PC-3 (cell line): ENCODE measurements around the gene LMTK2. TPM values are rescaled to one million over a fixed set of nuclear protein-coding genes. Genes with fewer than 3 reads are reported as not detected.

Experiments
- ATAC-seq: fragments of 200-7000 bp; cut with Tn5 transposase; 2 replicates; pipeline ENCODE4 v1.9.1; 2020; ENCODE audit warnings: mild to moderate bottlenecking, moderate library complexity
- BruUV-seq: library from RNA; stranded (reverse); fragments of 400-500 nt; replicated peaks from 2 replicates; lab custom pipeline; 2021; lab: Mats Ljungman, UMichigan
- CTCF ChIA-PET: fragments of 300-600 bp; sonication (Branson Sonifier 250); formaldehyde crosslinking; loops from one replicate; lab custom pipeline; 2022; ENCODE audit warnings: antibody characterized with exemption; lab: Charles Lee
- POLR2A ChIA-PET: fragments of 300-600 bp; sonication (Branson Sonifier 250); formaldehyde crosslinking; loops from one replicate; lab custom pipeline; 2022; ENCODE audit warnings: antibody characterized with exemption; ENCODE audit not compliant: unreplicated experiment; lab: Charles Lee
- DNase-seq: peaks from one replicate; pipeline ENCODE4 v3.0.0-alpha.2; 2015
- H2AFZ ChIP-seq: fragments of 300-600 bp; sonication (generic); 2 replicates; pipeline ENCODE4 v1.6.0; 2016; ENCODE audit warnings: antibody characterized with exemption, low read length
- H3F3A ChIP-seq: fragments of 300-600 bp; sonication (generic); one replicate; pipeline ENCODE4 v1.6.0; 2017; ENCODE audit warnings: antibody characterized with exemption, low read length, control low read depth, mild to moderate bottlenecking; ENCODE audit not compliant: unreplicated experiment
- H3K27ac ChIP-seq: fragments of 300-600 bp; sonication (generic); 2 replicates; pipeline ENCODE4 v1.5.1; 2016; ENCODE audit warnings: mild to moderate bottlenecking, low read length
- H3K27me3 ChIP-seq: fragments of 300-600 bp; sonication (generic); 2 replicates; pipeline ENCODE4 v1.6.1; 2016; ENCODE audit warnings: low read length, mixed read lengths
- H3K36me3 ChIP-seq: fragments of 300-600 bp; sonication (generic); 2 replicates; pipeline ENCODE4 v1.6.1; 2016; ENCODE audit warnings: low read depth, mixed run types, low read length, mixed read lengths
- H3K4me1 ChIP-seq: fragments of 300-600 bp; sonication (generic); 2 replicates; pipeline ENCODE4 v1.5.1; 2016; ENCODE audit warnings: low read length; ENCODE audit not compliant: insufficient read depth
- H3K4me2 ChIP-seq: fragments of 300-600 bp; sonication (generic); 2 replicates; pipeline ENCODE4 v1.6.0; 2016; ENCODE audit warnings: low read length
- H3K4me3 ChIP-seq: fragments of 300-600 bp; sonication (generic); 2 replicates; pipeline ENCODE4 v1.5.1; 2016; ENCODE audit warnings: mild to moderate bottlenecking, low read length, mixed read lengths
- H3K79me2 ChIP-seq: fragments of 300-600 bp; sonication (generic); 2 replicates; pipeline ENCODE4 v1.6.1; 2017; ENCODE audit warnings: low read length, mixed read lengths
- H3K9ac ChIP-seq: fragments of 300-600 bp; sonication (generic); 2 replicates; pipeline ENCODE4 v1.6.0; 2016; ENCODE audit warnings: mild to moderate bottlenecking, low read length
- H3K9me2 ChIP-seq: fragments of 300-600 bp; sonication (generic); replicated peaks from 2 replicates; pipeline ENCODE4 v1.6.1; 2016; ENCODE audit warnings: mixed run types, low read length, mixed read lengths
- H3K9me3 ChIP-seq: fragments of 300-600 bp; sonication (generic); 2 replicates; pipeline ENCODE4 v1.6.1; 2016; ENCODE audit warnings: low read length, mixed read lengths
- H4K20me1 ChIP-seq: fragments of 300-600 bp; sonication (generic); 2 replicates; pipeline ENCODE4 v1.6.1; 2016; ENCODE audit warnings: low read length, mixed read lengths
- CTCF ChIP-seq: fragments of 300-600 bp; sonication (generic); conservative IDR thresholded peaks from 2 replicates; pipeline ENCODE4 v1.5.1; 2017; ENCODE audit warnings: antibody characterized with exemption, low read depth, mild to moderate bottlenecking, low read length
- EZH2 ChIP-seq: fragments of 300-600 bp; sonication (generic); IDR thresholded peaks from one replicate; pipeline ENCODE4 v1.6.1; 2017; ENCODE audit warnings: antibody characterized with exemption, mild to moderate bottlenecking, low read length; ENCODE audit not compliant: unreplicated experiment
- EZH2phosphoT487 ChIP-seq: fragments of 300-600 bp; sonication (generic); IDR thresholded peaks from 2 replicates; pipeline ENCODE4 v1.6.1; 2018; ENCODE audit warnings: mild to moderate bottlenecking, antibody characterized with exemption, low read length, borderline replicate concordance
- intact Hi-C: fragments of 100-400 bp; cut with micrococcal nuclease; formaldehyde crosslinking; loops from 2 replicates; pipeline ENCODE4 v1.9.0; 2023
- total RNA-seq: library from RNA; depleted of rRNA; stranded (reverse); fragments of >200 nt; gene quantifications from 2 replicates; pipeline ENCODE4 v1.2.3, GENCODE V29; 2014

The LMTK2 gene
- total RNA-seq, 1 experiment from 2014 or later, result 9.0 TPM

- H3K27me3 ChIP-seq, result no peaks in the 10 kb centered on the region
- CTCF ChIA-PET, result no interaction called here
- H3K4me3 ChIP-seq, result no peak overlapping the region
- no peak for DNase-seq
- H2AFZ ChIP-seq, result no peak overlapping the region
- TF ChIP-seq EZH2phosphoT487, result no peak
- no peak for TF ChIP-seq EZH2
- TF ChIP-seq CTCF, result no peak
- no peak overlapping the region for H3K4me2 ChIP-seq
- no peaks in the 10 kb centered on the region for H3K79me2 ChIP-seq
- no peaks in the 10 kb centered on the region for H3K9me3 ChIP-seq
- no peak overlapping the region for H3K27ac ChIP-seq
- no TSS peak for BruUV-seq
- intact Hi-C loops, result no loop called here
- POLR2A ChIA-PET, result no interaction called here
- H3K4me1 ChIP-seq, result peaks cover 15% of the 10 kb centered on the region
- ATAC-seq, result no peak
- no peaks in the 10 kb centered on the region for H3F3A ChIP-seq
- H4K20me1 ChIP-seq, result no peaks in the 10 kb centered on the region
- no peaks in the 10 kb centered on the region for H3K9me2 ChIP-seq
- H3K9ac ChIP-seq, result no peak overlapping the region
- no peaks in the 10 kb centered on the region for H3K36me3 ChIP-seq
Measured at GRCh38 chr7:98081319-98081718, 25.3 kb upstream of the LMTK2 start.

DNA sequence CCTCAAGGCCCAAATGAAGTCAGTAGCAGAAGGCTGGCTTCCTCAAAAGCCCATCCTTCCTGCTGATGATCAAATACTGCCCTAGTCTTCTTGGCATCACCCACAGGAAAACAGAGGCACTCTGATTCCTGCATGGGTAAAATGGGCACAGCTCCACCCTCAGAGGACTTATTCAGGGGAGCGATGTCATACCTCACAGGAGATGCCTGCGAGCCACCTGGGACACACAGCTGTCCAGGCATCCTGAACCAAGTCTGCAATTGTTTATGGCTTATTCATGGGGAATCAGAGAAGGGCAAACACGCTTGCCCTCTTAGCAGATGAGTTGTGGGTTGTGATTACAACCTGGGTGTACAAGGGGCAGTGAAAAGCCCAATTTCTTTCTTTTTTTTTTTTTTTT is 22.0 kb upstream of the LMTK2 start:
- Histone ChIP-seq H3K4me1 (peaks cover 23% of the 10 kb centered on the region), H2AFZ (no peak overlapping the region), H3F3A (no peaks in the 10 kb centered on the region), H3K9ac (no peak overlapping the region; the same call in 1 of the 2 replicates), H3K4me2 (no peak overlapping the region), H3K27me3 (no peaks in the 10 kb centered on the region), H3K36me3 (no peaks in the 10 kb centered on the region), H3K79me2 (no peaks in the 10 kb centered on the region), H3K9me2 (no peaks in the 10 kb centered on the region), H4K20me1 (no peaks in the 10 kb centered on the region), H3K4me3 (no peak overlapping the region), H3K9me3 (no peaks in the 10 kb centered on the region), H3K27ac (peak overlapping the region; percentile 20)
- DNase-seq (peak; percentile 24), ATAC-seq (no peak)
- TF ChIP-seq EZH2 (no peak), EZH2phosphoT487 (no peak), CTCF (no peak)
- intact Hi-C loops, result no loop called here
- ChIA-PET CTCF (no interaction called here), POLR2A (no interaction called here)
- BruUV-seq, result no TSS peak

DNA sequence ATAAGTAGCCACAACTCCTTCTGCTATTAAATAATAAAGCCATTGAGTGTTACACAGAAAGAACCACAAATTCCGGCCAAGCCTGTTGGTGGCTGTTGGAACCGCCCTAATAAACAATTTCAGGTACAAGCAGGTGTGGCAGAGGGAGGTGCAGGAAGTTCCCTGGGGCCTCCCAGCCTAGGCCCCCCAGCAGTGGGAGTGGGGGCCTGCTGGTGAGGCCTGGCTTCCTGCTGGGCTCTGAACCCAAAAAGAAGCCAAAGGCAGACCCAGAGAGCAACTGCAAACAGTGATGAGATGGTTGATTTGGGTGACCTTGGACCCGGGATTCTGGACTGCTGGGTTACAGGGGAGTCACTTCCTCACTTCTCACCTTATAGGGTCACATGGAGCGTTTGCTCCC is 21.0 kb upstream of the LMTK2 start:
- Histone ChIP-seq H3K79me2 (no peaks in the 10 kb centered on the region), H3K9me2 (no peaks in the 10 kb centered on the region), H3K4me2 (peak overlapping the region; percentile 68), H3K4me3 (peak overlapping the region; percentile 14; the same call in 1 of the 2 replicates), H3K9ac (peak overlapping the region; percentile 82), H3K27ac (peak overlapping the region; percentile 98), H3K27me3 (no peaks in the 10 kb centered on the region), H3F3A (no peaks in the 10 kb centered on the region), H3K36me3 (no peaks in the 10 kb centered on the region), H2AFZ (peak overlapping the region; percentile 24), H3K4me1 (peaks cover 23% of the 10 kb centered on the region), H3K9me3 (no peaks in the 10 kb centered on the region), H4K20me1 (no peaks in the 10 kb centered on the region)
- POLR2A ChIA-PET, result no interaction called here
- no TSS peak for BruUV-seq
- CTCF ChIA-PET, result no interaction called here
- peak; percentile 40 for ATAC-seq
- peak; percentile 66 for DNase-seq
- TF ChIP-seq EZH2phosphoT487, result no peak
- intact Hi-C loops, result loop anchor here (1.0 kb wide), 1 partner anchor 83 kb away; no protein-coding TSS in a partner anchor
